ENCODE data around the gene ATP6V0E1.

Gene ATP6V0E1

DNA sequence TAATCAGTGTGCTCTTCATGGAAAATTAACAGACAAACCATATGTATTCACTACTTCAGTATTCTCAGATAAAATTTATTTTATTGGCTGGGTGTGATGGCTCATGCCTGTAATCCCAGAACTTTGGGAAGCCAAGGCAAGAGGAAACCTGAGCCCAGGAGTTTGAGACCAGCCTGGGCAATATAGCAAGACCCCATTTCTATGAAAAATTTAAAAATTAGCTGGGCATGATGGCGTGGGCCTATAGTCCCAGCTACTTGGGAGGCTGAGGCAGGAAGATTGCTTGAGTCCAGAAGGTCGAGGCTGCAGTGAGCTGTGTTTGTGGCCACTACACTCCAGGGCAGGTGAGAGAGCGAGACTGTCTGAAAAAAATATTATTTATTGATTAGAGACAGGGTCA is 49.2 kb downstream of the ATP6V0E1 start:
- Histone ChIP-seq H3K27ac (no peak overlapping the region), H3K36me3 (peaks cover 24% of the 10 kb centered on the region), H3K27me3 (ENCODE audit: insufficient read depth, low read depth, severe bottlenecking) (no peaks in the 10 kb centered on the region)

DNA sequence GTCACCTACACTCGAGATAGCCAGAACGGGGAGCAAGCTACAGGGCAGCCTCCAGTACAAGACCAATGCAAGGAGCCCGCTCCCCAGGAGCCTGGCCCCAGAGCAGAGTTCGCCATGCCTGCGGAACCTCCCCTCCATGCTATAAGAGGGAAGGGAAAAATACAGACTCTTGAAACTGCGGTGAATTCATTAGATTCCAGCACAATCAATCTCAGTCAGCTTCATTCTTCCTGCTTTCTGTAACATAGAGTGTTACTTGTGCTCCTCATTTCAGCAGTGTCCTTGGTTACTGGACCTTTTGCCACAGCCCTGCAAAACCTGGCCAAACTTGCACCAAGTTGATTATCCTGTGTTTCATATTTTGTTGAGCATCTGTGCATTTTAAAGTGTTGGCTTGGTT is 50.4 kb downstream of the ATP6V0E1 start:
- TF ChIP-seq, protein P1, sequence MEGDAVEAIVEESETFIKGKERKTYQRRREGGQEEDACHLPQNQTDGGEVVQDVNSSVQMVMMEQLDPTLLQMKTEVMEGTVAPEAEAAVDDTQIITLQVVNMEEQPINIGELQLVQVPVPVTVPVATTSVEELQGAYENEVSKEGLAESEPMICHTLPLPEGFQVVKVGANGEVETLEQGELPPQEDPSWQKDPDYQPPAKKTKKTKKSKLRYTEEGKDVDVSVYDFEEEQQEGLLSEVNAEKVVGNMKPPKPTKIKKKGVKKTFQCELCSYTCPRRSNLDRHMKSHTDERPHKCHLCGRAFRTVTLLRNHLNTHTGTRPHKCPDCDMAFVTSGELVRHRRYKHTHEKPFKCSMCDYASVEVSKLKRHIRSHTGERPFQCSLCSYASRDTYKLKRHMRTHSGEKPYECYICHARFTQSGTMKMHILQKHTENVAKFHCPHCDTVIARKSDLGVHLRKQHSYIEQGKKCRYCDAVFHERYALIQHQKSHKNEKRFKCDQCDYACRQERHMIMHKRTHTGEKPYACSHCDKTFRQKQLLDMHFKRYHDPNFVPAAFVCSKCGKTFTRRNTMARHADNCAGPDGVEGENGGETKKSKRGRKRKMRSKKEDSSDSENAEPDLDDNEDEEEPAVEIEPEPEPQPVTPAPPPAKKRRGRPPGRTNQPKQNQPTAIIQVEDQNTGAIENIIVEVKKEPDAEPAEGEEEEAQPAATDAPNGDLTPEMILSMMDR (IDR thresholded peaks at IDR 0.05; ENCODE audit: low read depth, low read length): no peak
- H3K27me3 ChIP-seq (ENCODE audit: insufficient read depth, low read depth, severe bottlenecking): no peaks in the 10 kb centered on the region
- H3K4me3 ChIP-seq (ENCODE audit: low read depth, low read length): no peak overlapping the region
- peaks cover 24% of the 10 kb centered on the region for H3K36me3 ChIP-seq
- no peaks in the 10 kb centered on the region for H3K9me3 ChIP-seq (ENCODE audit: severe bottlenecking)
- H3K27ac ChIP-seq: no peak overlapping the region
- no peak for DNase-seq

More for the DNA sequence above, 49.2 kb downstream of the ATP6V0E1 start:
- Histone ChIP-seq H3K4me3 (ENCODE audit: low read depth, low read length) (no peak overlapping the region), H3K9me3 (ENCODE audit: severe bottlenecking) (no peaks in the 10 kb centered on the region)
- TF ChIP-seq, protein P1 (IDR thresholded peaks at IDR 0.05; ENCODE audit: low read depth, low read length): no peak
- DNase-seq: no peak

DNA sequence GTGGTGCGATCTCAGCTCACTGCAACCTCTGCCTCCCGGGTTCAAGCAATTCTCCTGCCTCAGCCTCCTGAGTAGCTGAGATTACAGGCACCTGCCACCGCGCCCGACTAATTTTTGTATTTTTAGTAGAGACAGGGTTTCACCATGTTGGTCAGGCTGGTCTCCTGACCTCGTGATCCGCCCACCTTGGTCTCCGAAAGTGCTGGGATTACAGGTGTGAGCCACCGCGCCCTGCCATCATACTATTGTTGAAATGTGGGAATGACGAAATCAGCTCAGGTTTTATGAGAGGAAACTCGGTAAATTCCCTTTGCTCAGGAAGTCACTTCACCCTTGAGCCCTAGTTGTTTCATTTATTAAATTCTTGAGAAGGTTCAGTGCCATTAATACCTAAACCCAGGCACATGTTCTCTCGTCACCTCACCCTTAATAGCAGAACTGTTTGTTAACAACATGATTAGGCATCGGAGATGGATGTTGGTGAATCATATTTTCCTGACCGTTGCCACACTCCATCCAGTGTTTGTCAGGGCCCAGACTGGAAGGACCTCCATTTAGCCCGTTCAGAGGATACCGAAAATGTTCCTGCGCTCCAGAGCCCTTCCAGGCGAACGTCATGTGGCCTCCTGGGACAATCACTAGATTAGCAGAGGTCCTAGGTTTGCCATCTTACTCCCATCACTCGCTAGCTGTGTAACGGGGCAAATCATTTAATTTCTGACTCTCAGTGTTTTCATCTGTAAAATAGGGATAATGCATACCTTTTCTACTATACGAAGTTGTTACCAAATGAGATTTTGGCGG is 52.5 kb downstream of the ATP6V0E1 start:
- DNase-seq: no peak
- TF ChIP-seq, protein P1 (IDR thresholded peaks at IDR 0.05; ENCODE audit: low read depth, low read length): no peak
- no peak overlapping the region for H3K27ac ChIP-seq
- H3K4me3 ChIP-seq (ENCODE audit: low read depth, low read length): no peak overlapping the region
- no peaks in the 10 kb centered on the region for H3K27me3 ChIP-seq (ENCODE audit: insufficient read depth, low read depth, severe bottlenecking)
- peaks cover 24% of the 10 kb centered on the region for H3K36me3 ChIP-seq
- H3K9me3 ChIP-seq (ENCODE audit: severe bottlenecking): no peaks in the 10 kb centered on the region

GRCh38 chr5:173039188-173039587 is 55.6 kb downstream of the ATP6V0E1 start:
- Histone ChIP-seq H3K36me3 (peaks cover 17% of the 10 kb centered on the region), H3K27ac (no peak overlapping the region), H3K9me3 (ENCODE audit: severe bottlenecking) (no peaks in the 10 kb centered on the region), H3K4me3 (ENCODE audit: low read depth, low read length) (no peak overlapping the region), H3K27me3 (ENCODE audit: insufficient read depth, low read depth, severe bottlenecking) (no peaks in the 10 kb centered on the region)
- TF ChIP-seq, protein P1 (IDR thresholded peaks at IDR 0.05; ENCODE audit: low read depth, low read length): no peak
- no peak for DNase-seq

DNA sequence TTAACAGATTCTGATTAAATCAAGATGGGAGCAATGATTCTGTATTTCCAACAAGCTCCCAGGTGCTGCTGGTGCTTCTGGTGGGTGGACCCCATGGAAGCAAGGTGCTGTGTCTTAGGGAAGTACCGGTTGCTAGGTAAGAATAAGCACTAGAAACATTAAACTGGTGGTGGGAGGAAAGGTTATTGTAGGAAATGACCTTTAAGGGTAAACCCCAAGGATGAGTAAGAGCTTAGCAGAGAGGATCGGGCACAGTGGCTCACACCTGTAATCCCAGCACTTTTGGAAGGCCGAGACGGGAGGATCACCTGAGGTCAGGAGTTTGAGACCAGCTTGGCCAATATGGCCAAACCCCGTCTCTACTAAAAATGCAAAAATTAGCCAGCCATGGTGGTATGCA is 56.4 kb downstream of the ATP6V0E1 start:
- Histone ChIP-seq H3K27me3 (ENCODE audit: insufficient read depth, low read depth, severe bottlenecking) (no peaks in the 10 kb centered on the region), H3K27ac (no peak overlapping the region), H3K4me3 (ENCODE audit: low read depth, low read length) (no peak overlapping the region), H3K9me3 (ENCODE audit: severe bottlenecking) (no peaks in the 10 kb centered on the region), H3K36me3 (peaks cover 9% of the 10 kb centered on the region)
- TF ChIP-seq, protein P1 (IDR thresholded peaks at IDR 0.05; ENCODE audit: low read depth, low read length): no peak
- DNase-seq: no peak
